Hematopoietic multipotent progenitor cell treated with erythropoietin and hydrocortisone succinate and interleukin-3 and kit ligand, for 15 days (in vitro differentiated cells): ENCODE measurements around the gene ATXN3.

Experiments used
- DNase-seq: peaks from one replicate; pipeline ENCODE4 v3.0.0-alpha.2; 2015; ENCODE audit warnings: low spot score

ATXN3 gene

GRCh38 chr14:92106143-92106926 is at the start of gene ATXN3:
TSS of gene ATXN3 (minus strand) at chr14:92106582. CDS start at chr14:92106552, 30 bp downstream.
- DNase-seq = peak; percentile 98

GRCh38 chr14:92154283-92154942 is 48.0 kb upstream of the ATXN3 start:
- DNase-seq = no peak

GRCh38 chr14:92153581-92153980 is 47.2 kb upstream of the ATXN3 start:
- DNase-seq = no peak

GRCh38 chr14:92144708-92145107 is 38.3 kb upstream of the ATXN3 start:
- no peak for DNase-seq

GRCh38 chr14:92143962-92144361 is 37.6 kb upstream of the ATXN3 start:
- DNase-seq = no peak

DNA sequence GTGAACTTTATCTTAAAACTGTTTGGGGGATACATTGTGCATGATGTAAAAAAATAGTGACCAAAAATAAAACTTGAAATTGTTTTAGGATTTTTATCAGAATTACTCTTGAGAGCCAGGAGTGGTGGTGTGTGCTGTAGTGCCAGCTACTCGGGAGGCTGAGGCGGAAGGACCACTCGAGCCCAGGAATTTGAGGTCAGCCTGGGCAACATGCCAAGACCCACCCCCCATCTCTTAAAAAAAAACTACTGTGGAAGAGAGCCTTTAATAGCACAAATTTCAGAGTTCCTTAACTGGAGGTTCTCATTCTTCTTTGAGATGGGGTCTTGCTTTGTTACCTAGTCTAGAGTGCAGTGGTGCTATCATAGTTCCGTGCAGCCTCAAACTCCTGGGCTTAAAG is 36.9 kb upstream of the ATXN3 start:
- no peak for DNase-seq

GRCh38 chr14:92135269-92135668 is 28.9 kb upstream of the ATXN3 start:
- DNase-seq = peak; percentile 25

DNA sequence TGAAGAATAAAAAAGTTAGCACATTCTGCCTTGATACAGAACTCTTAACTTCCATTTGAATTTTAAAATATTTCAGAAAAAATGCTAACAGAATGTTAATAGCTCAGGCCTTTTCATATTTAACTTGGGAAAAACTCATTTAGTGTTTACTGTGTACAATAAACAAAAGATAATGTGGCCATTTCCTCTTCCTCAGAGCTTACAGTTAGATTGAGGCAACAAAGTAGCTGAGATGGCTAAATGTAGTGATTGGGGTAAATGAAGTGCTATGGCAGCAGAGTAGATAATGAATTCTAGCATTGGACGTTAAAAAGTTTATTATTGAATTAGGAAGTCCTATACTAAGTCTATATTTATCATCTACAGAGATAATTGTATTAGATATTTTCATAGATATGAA is 28.1 kb upstream of the ATXN3 start:
- DNase-seq = no peak

GRCh38 chr14:92122761-92123160 is 16.4 kb upstream of the ATXN3 start:
- DNase-seq = no peak

DNA sequence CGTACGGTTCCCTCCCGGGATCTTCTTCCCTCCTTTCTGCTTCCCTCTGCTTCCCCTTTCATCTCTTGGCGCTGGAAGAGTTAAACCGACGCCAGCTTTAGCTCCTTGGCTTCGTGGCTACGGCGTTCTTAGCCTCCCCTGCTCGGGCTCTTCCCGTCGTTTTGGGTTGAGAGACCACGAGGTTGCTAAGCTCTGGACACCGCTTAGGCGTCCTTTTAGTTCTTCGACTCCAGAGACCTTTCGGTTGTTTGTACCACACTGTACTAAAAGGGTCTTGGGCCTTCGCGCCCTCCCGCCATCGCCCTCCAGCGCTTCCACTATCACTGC is 15.9 kb upstream of the ATXN3 start:
- DNase-seq = peak; percentile 29

DNA sequence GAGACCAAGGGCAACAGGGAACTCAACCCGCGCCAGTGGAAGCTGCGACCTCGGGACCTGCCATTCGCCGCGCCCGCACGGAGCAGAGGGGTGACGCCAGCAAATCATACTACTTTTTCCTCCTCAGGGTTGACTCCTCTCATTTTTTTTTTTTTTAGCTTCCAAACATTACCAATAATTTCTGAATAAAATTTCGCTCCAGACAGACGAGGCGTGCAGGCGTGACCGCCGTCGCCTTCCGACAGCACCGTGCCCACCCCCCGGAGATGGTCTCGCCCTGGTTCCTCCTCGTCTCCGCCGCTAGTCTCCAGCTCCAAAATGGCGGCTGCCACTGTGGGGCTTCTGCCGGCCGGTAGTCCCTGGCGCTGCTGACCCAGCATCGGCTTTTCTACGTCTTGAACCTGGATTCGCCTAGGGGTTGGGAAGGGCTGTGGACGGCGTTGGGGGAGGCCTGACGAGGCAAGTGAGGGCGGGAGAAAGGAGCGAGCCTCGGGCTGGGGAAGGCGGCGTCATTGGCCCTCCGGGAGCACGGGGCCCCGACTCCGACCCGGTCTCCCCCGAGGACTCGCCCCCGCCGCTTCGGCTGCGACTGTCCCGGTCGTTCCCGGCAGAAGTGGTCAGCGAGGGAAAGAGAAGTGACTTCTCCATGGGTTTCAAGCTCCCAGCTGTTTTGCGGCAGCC is 15.4 kb upstream of the ATXN3 start, which contains the start of the genes CPSF2 and NDUFB1:
TSS of gene CPSF2 (plus strand) at position 300 of the 681 bp plus-strand sequence. CDS start 9,016 bp downstream, outside the sequence.
TSS of gene NDUFB1 (minus strand) at position 37 of the 681 bp plus-strand sequence. CDS start 4,069 bp downstream, outside the sequence.
- DNase-seq = peak; percentile 88

DNA sequence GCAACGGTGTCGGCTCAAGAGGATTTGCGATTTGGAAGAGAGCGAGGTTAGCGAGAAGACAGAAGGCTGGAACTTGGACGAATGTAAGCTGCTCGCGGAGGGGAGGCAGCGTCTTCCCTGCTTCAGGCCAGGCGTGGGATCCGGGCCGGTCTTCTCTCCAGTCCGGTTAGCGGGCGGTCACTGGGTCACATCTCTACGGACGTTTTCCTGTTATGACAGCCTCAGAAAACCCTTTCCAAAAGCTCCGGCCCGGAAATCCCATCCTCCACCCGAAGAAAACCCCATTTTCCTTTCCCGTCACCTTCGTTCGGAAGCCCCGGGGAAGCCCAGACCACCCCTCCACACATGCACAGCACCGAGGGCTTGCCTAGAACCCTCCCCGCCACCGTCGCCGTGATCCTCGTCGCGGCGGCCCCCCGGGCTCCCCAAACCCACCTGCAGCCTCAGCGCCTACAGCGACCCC is 14.9 kb upstream of the ATXN3 start:
- DNase-seq = no peak

DNA sequence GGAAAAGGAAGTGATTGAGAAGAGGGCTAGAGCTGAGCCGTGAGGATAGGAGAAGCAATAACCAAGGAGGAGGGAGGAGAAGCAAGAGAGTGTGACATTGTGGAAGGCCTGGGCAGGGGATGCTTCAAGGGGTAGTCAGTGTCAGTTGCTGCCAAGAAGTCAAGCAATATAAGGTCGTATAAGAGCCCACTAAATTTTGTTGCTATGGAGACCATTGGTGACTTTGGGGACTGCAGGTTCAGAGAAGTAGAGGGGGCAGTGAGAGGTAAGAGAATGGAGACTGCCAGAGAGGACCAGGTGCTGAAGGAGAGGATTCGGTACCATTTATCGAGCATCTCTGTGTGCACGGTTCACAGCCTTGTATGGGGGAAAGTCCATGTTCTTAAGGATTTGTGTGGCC is 3.1 kb upstream of the ATXN3 start:
- no peak for DNase-seq

- no peak for DNase-seq
These were observed 2.2 kb upstream of the ATXN3 start for GRCh38 chr14:92108345-92109254.

DNA sequence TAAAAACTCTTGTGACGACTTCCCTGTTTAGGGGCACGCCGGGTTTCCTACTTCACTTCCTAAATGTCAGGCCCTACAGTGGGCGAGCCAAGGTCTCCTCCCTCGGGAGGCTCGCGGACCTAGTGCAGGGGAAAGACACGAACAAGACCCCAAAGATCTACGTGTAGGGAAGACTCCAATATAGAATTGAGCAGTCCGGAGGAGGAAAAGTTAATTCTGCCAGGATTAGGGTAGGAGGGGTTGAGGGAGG is 564 bp downstream of the ATXN3 start:
- DNase-seq = no peak

DNA sequence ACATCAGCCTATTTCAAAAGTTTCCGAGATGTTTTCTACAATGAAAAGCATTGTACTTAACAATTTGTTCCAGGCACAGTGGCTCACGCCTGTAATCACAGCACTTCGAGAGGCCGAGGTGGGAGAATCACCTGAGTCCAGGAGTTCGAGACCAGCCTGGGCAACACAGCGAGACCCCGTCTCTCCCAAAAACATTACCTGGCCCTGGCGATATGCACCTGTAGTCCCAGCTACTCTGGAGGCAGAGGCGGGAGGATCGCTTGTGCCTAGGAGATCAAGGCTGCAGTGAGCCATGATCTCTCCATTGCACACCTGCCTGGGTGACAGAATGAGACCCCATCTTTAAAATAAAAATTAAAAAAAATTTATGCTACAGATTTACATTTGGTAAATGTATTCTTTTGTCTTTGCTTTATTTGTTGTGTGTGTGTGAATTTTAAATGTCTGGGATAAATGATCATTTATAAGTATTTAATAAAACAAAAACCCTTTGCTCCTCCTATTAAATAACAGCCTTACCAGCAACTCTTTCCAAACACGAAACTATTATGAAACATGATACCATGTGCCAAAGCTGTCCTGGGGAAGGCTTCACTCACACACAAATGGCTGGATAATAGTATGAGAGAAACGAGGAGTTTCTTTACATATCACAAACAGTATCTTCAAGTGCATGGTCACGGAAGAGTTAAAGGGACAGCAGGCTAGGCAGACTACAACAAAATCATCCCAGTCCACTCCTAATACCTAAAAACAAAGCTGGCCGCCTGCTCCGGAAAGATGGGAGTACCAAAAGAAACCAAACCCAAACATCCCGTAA is 1.1 kb downstream of the ATXN3 start:
- no peak for DNase-seq

- no peak for DNase-seq
These were observed 2.9 kb downstream of the ATXN3 start for GRCh38 chr14:92103363-92103989.

DNA sequence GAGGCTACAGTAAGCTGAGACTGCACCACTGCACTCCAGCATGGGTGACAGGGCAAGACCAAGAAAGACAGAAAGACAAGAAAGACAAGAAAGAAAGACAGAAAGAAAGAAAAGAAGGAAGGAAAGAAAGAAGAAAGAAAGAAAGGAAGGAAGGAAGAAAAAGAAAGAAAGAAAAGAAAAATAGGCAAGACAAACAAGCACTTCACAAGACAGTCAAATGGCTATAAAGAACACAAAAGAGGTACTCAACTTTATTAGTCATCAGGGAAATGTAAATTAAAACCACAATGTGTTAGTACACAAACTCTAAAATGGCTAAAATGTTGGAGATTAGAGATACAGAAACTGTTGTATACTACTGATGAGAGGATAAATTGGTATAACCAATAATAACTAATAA is 6.6 kb downstream of the ATXN3 start:
- DNase-seq = no peak

- peak; percentile 25 for DNase-seq
These were observed 13.1 kb downstream of the ATXN3 start for GRCh38 chr14:92093320-92093719.

DNA sequence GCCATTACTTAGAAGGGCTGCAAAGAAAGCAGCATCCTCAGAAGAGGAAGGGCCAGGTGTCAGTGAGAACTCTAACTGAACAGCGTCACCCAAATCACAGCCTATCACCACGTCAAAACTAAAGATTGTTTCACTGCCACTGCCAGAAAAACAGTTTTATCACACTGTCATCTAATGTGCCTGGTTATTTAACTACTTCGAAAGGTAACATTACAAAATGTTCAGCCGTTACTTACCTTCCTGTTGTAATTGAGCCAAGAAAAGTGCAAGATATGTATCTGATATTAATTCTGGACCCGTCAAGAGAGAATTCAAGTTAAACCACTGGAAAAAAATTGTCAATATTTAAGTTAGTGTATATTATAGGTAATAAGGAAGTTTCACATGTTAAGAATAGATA is 17.9 kb downstream of the ATXN3 start:
- DNase-seq = no peak

- DNase-seq = no peak
These were observed 31.8 kb downstream of the ATXN3 start for GRCh38 chr14:92074555-92074954.
